GM23338 (cell line): ENCODE measurements around the gene FHIT. TPM values are rescaled to one million over a fixed set of nuclear protein-coding genes. Genes with fewer than 3 reads are reported as not detected.

Experiments
- ATAC-seq: fragments of 200-7000 bp; cut with Tn5 transposase; 3 replicates; pipeline ENCODE4 v1.9.1; 2020
- DNase-seq: peaks from one replicate; pipeline ENCODE4 v3.0.0-alpha.2; 2015; ENCODE audit warnings: low spot score
- H2AFZ ChIP-seq: fragments of 200-600 bp; sonication (generic); 2 replicates; pipeline ENCODE4 v1.8.0; 2016; ENCODE audit warnings: antibody characterized with exemption, mild to moderate bottlenecking, moderate library complexity
- H3F3A ChIP-seq: fragments of 200-600 bp; sonication (generic); replicated peaks from 2 replicates; pipeline ENCODE4 v1.8.0; 2017; ENCODE audit warnings: antibody characterized with exemption, mixed run types, low read depth
- H3K27ac ChIP-seq: fragments of 200-600 bp; sonication (generic); 2 replicates; pipeline ENCODE4 v1.6.1; 2016; ENCODE audit warnings: low read depth
- H3K27me3 ChIP-seq: fragments of 200-600 bp; sonication (generic); 2 replicates; pipeline ENCODE4 v1.8.0; 2016; ENCODE audit warnings: mild to moderate bottlenecking, mixed run types, moderate library complexity; ENCODE audit not compliant: insufficient read depth
- H3K36me3 ChIP-seq: fragments of 200-600 bp; sonication (generic); 2 replicates; pipeline ENCODE4 v1.8.0; 2016; ENCODE audit warnings: mild to moderate bottlenecking; ENCODE audit not compliant: insufficient read depth
- H3K4me1 ChIP-seq: fragments of 200-600 bp; sonication (generic); 2 replicates; pipeline ENCODE4 v1.8.0; 2016; ENCODE audit warnings: mild to moderate bottlenecking, moderate library complexity; ENCODE audit not compliant: insufficient read depth
- H3K4me2 ChIP-seq: fragments of 200-600 bp; sonication (generic); 2 replicates; pipeline ENCODE4 v1.7.1; 2017; ENCODE audit warnings: mixed run types
- H3K4me3 ChIP-seq: fragments of 200-600 bp; sonication (generic); 2 replicates; pipeline ENCODE4 v1.6.1; 2016; ENCODE audit warnings: mixed run types
- H3K79me2 ChIP-seq: fragments of 200-600 bp; sonication (generic); replicated peaks from 2 replicates; pipeline ENCODE4 v1.8.0; 2017; ENCODE audit warnings: mild to moderate bottlenecking; ENCODE audit not compliant: insufficient read depth
- H3K9me2 ChIP-seq: fragments of 200-600 bp; sonication (generic); 2 replicates; pipeline ENCODE4 v1.8.0; 2017; ENCODE audit not compliant: insufficient read depth
- H4K20me1 ChIP-seq: fragments of 200-600 bp; sonication (generic); replicated peaks from 2 replicates; pipeline ENCODE4 v1.8.0; 2017; ENCODE audit warnings: mild to moderate bottlenecking; ENCODE audit not compliant: insufficient read depth
- H3K27ac Mint-ChIP-seq: 2 replicates; pipeline ENCODE4 v1.8.0; 2020; ENCODE audit warnings: inconsistent platforms, mild to moderate bottlenecking, moderate library complexity, mixed read lengths
- H3K27me3 Mint-ChIP-seq: 3 replicates; pipeline ENCODE4 v1.8.0; 2022; ENCODE audit warnings: low read depth, mild to moderate bottlenecking, moderate library complexity, mixed read lengths, inconsistent platforms; ENCODE audit not compliant: insufficient read depth, poor library complexity
- H3K36me3 Mint-ChIP-seq: 3 replicates; pipeline ENCODE4 v1.8.0; 2021; ENCODE audit warnings: low read depth, mild to moderate bottlenecking, inconsistent platforms, moderate library complexity, mixed read lengths
- H3K4me1 Mint-ChIP-seq: 3 replicates; pipeline ENCODE4 v1.8.0; 2020; ENCODE audit warnings: mild to moderate bottlenecking, inconsistent platforms, mixed read lengths
- H3K4me3 Mint-ChIP-seq: 3 replicates; pipeline ENCODE4 v1.8.0; 2021; ENCODE audit warnings: moderate library complexity, mild to moderate bottlenecking, inconsistent platforms, mixed read lengths
- H3K9me3 Mint-ChIP-seq: 3 replicates; pipeline ENCODE4 v1.8.0; 2020; ENCODE audit warnings: moderate library complexity, mild to moderate bottlenecking, inconsistent platforms, mixed read lengths
- CREB1 ChIP-seq: fragments of 250-450 bp; sonication (Bioruptor Pico); IDR thresholded peaks from 2 replicates; pipeline ENCODE4 v1.5.0; 2020; ENCODE audit warnings: low read depth, mild to moderate bottlenecking, moderate library complexity
- CTCF ChIP-seq, 2 experiments: fragments of 200-600 bp in 1 of 2; sonication (generic) in 1 of 2; conservative IDR thresholded peaks; 2 replicates each; pipeline versions ENCODE4 v1.5.1 to v1.6.1; 2016 to 2017; ENCODE audit warnings: antibody characterized with exemption in 2 of 2, low read depth in 2 of 2, mild to moderate bottlenecking in 2 of 2, moderate library complexity in 1 of 2
- ETS1 ChIP-seq: IDR thresholded peaks from 2 replicates; pipeline ENCODE4 v1.6.1; 2016; ENCODE audit warnings: antibody characterized with exemption
- EZH2 ChIP-seq: fragments of 200-600 bp; sonication (generic); IDR thresholded peaks from one replicate; pipeline ENCODE4 v1.8.0; 2017; ENCODE audit warnings: antibody characterized with exemption, mild to moderate bottlenecking, low read depth; ENCODE audit not compliant: unreplicated experiment
- EZH2phosphoT487 ChIP-seq: fragments of 200-600 bp; sonication (generic); IDR thresholded peaks from one replicate; pipeline ENCODE4 v1.8.1; 2018; ENCODE audit warnings: antibody characterized with exemption; ENCODE audit not compliant: unreplicated experiment
- REST ChIP-seq: IDR thresholded peaks from one replicate; pipeline ENCODE4 v1.6.1; 2018; ENCODE audit warnings: antibody characterized with exemption; ENCODE audit not compliant: unreplicated experiment
- STAT1 ChIP-seq: IDR thresholded peaks from one replicate; pipeline ENCODE4 v1.6.1; 2016; ENCODE audit warnings: antibody characterized with exemption; ENCODE audit not compliant: unreplicated experiment
- ZNF114 ChIP-seq: fragments of 250-450 bp; sonication (Bioruptor Pico); IDR thresholded peaks from 2 replicates; pipeline ENCODE4 v1.5.0; 2020; ENCODE audit warnings: mild to moderate bottlenecking, moderate library complexity
- ZNF331 ChIP-seq: fragments of 250-450 bp; sonication (Bioruptor Pico); IDR thresholded peaks from 2 replicates; pipeline ENCODE4 v1.5.0; 2020; ENCODE audit warnings: low read depth, mild to moderate bottlenecking, moderate library complexity
- polyA plus RNA-seq: library from polyadenylated mRNA; unstranded; fragments of >200 nt; fragmentation: Nextera tagmentation; extraction: Ambion mirVana; gene quantifications from 2 replicates; pipeline ENCODE4 v1.2.1, GENCODE V29; 2016
- total RNA-seq: library from RNA; depleted of rRNA; stranded (reverse); fragments of >200 nt; shearing (Covaris generic); gene quantifications from 2 replicates; pipeline ENCODE4 v1.2.3, GENCODE V29; 2014

FHIT gene
- total and polyA plus RNA-seq, 2 experiments from 2014 or later: 3.0 to 8.3 TPM

- TF ChIP-seq REST (no peak), ZNF114 (no peak), ETS1 (no peak), ZNF331 (CRISPR knock-in tag) (no peak), CREB1 (CRISPR knock-in tag) (no peak), EZH2 (no peak), STAT1 (no peak), CTCF (conservative IDR thresholded peaks at IDR 0.05; ENCODE audit: low read depth in 2 of 2) (no peak), EZH2phosphoT487 (no peak)
These were observed 1202.8 kb downstream of the FHIT start (continued) for GRCh38 chr3:60048447-60048848.

- no peak for TF ChIP-seq ZNF114
- peaks cover 23% of the 10 kb centered on the region for H3K9me2 ChIP-seq
- 0 out of 3 replicates have a peak, but pooled peaks cover 3% of the 10 kb centered on the region for H3K4me1 Mint-ChIP-seq
- H3K36me3 ChIP-seq: no peaks in the 10 kb centered on the region
- H3F3A ChIP-seq: no peaks in the 10 kb centered on the region
- H3K36me3 Mint-ChIP-seq: peaks cover 2% of the 10 kb centered on the region; the same call in 1 of the 3 replicates
- H3K79me2 ChIP-seq: no peaks in the 10 kb centered on the region
- ATAC-seq (no peak), DNase-seq (no peak)
- no peak overlapping the region for H3K27ac Mint-ChIP-seq
- no peaks in the 10 kb centered on the region for H3K27me3 ChIP-seq
- H2AFZ ChIP-seq: no peak overlapping the region
- no peaks in the 10 kb centered on the region for H3K4me1 ChIP-seq
- peaks cover 6% of the 10 kb centered on the region; the same call in 1 of the 3 replicates for H3K9me3 Mint-ChIP-seq
- H3K4me3 ChIP-seq: no peak overlapping the region
- H3K4me2 ChIP-seq: no peak overlapping the region
- H3K27me3 Mint-ChIP-seq: no peaks in the 10 kb centered on the region
- no peak overlapping the region for H3K4me3 Mint-ChIP-seq
- no peaks in the 10 kb centered on the region for H4K20me1 ChIP-seq
- H3K27ac ChIP-seq: no peak overlapping the region
These were observed 1203.6 kb downstream of the FHIT start for GRCh38 chr3:60047426-60048200.
